ENCODE results near the gene USP17L30.
A peak's percentile ranks its signal among the peaks of the same experiment; 100 is the strongest.
"Not testable (repeated sequence)": the region's sequence is repeated elsewhere in the genome, so short reads cannot be mapped to it uniquely, and the experiment has no call there.

USP17L30 gene, protein sequence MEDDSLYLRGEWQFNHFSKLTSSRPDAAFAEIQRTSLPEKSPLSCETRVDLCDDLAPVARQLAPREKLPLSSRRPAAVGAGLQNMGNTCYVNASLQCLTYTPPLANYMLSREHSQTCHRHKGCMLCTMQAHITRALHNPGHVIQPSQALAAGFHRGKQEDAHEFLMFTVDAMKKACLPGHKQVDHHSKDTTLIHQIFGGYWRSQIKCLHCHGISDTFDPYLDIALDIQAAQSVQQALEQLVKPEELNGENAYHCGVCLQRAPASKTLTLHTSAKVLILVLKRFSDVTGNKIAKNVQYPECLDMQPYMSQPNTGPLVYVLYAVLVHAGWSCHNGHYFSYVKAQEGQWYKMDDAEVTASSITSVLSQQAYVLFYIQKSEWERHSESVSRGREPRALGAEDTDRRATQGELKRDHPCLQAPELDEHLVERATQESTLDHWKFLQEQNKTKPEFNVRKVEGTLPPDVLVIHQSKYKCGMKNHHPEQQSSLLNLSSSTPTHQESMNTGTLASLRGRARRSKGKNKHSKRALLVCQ

GRCh38 chr4:9362829-9363228 is at the start of gene USP17L30:
Gene USP17L30 (plus strand): TSS chr4:9363129. CDS start chr4:9363129, 0 bp downstream.
- not testable (repeated sequence) for DNase-seq

GRCh38 chr4:9324191-9324590 is 38.7 kb upstream of the USP17L30 start:
- not testable (repeated sequence) for DNase-seq

DNA sequence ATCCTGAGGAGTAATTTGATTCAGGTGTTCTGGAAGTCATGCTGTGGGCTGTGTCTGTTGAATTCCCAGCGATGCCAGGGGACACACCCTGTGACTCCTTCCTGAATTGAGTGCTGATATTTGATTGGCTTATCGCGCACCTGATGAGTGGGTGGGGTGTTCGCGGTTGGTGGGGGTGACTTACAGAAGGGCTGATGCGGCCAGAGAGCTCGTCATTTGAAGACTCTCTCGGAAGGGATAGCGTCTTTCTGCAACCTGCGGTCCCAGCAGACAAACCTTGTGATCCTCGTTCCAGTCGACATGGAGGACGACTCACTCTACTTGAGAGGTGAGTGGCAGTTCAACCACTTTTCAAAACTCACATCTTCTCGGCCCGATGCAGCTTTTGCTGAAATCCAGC is 38.1 kb upstream of the USP17L30 start, which contains the start of gene USP17L24:
Gene USP17L24 (plus strand): TSS at position 301 of the 400 bp plus-strand sequence. CDS start 0 bp downstream, at position 301.
- DNase-seq = not testable (repeated sequence)

GRCh38 chr4:9329611-9330010 is 33.3 kb upstream of the USP17L30 start, which contains the start of gene USP17L25:
Gene USP17L25 (plus strand): TSS chr4:9329911. CDS start chr4:9329911, 0 bp downstream.
- DNase-seq = not testable (repeated sequence)

GRCh38 chr4:9334358-9334757 is 28.6 kb upstream of the USP17L30 start, which contains the start of gene USP17L26:
Gene USP17L26 (plus strand): TSS chr4:9334658. CDS start chr4:9334658, 0 bp downstream.
- DNase-seq = not testable (repeated sequence)

DNA sequence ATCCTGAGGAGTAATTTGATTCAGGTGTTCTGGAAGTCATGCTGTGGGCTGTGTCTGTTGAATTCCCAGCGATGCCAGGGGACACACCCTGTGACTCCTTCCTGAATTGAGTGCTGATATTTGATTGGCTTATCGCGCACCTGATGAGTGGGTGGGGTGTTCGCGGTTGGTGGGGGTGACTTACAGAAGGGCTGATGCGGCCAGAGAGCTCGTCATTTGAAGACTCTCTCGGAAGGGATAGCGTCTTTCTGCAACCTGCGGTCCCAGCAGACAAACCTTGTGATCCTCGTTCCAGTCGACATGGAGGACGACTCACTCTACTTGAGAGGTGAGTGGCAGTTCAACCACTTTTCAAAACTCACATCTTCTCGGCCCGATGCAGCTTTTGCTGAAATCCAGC is 23.8 kb upstream of the USP17L30 start, which contains the start of gene USP17L5:
Gene USP17L5 (plus strand): TSS at position 301 of the 400 bp plus-strand sequence. CDS start 0 bp downstream, at position 301.
- not testable (repeated sequence) for DNase-seq

DNA sequence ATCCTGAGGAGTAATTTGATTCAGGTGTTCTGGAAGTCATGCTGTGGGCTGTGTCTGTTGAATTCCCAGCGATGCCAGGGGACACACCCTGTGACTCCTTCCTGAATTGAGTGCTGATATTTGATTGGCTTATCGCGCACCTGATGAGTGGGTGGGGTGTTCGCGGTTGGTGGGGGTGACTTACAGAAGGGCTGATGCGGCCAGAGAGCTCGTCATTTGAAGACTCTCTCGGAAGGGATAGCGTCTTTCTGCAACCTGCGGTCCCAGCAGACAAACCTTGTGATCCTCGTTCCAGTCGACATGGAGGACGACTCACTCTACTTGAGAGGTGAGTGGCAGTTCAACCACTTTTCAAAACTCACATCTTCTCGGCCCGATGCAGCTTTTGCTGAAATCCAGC is 19.1 kb upstream of the USP17L30 start, which contains the start of gene USP17L27:
Gene USP17L27 (plus strand): TSS at position 301 of the 400 bp plus-strand sequence. CDS start 0 bp downstream, at position 301.
- not testable (repeated sequence) for DNase-seq

DNA sequence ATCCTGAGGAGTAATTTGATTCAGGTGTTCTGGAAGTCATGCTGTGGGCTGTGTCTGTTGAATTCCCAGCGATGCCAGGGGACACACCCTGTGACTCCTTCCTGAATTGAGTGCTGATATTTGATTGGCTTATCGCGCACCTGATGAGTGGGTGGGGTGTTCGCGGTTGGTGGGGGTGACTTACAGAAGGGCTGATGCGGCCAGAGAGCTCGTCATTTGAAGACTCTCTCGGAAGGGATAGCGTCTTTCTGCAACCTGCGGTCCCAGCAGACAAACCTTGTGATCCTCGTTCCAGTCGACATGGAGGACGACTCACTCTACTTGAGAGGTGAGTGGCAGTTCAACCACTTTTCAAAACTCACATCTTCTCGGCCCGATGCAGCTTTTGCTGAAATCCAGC is 14.3 kb upstream of the USP17L30 start, which contains the start of gene USP17L28:
Gene USP17L28 (plus strand): TSS at position 301 of the 400 bp plus-strand sequence. CDS start 0 bp downstream, at position 301.
- not testable (repeated sequence) for DNase-seq

DNA sequence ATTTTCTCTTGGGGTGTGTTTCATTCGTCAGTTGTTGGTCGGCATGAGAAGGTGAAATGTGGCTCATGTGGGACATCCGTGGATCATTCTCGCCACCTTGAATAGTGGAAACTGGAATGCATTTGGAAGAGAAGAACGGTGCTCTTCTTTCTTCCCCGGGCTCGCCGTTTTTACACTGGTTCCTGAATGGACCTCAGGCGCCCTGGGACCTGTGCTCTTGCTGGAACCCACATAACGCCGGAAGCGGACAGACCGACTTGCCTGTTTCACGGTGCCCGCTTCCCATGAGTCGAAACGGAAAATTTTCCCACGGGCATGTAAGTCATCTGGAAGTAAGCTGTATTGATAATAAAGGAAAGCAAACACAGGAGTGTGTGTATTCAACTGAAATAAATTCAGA is 12.1 kb upstream of the USP17L30 start:
- DNase-seq = not testable (repeated sequence)

DNA sequence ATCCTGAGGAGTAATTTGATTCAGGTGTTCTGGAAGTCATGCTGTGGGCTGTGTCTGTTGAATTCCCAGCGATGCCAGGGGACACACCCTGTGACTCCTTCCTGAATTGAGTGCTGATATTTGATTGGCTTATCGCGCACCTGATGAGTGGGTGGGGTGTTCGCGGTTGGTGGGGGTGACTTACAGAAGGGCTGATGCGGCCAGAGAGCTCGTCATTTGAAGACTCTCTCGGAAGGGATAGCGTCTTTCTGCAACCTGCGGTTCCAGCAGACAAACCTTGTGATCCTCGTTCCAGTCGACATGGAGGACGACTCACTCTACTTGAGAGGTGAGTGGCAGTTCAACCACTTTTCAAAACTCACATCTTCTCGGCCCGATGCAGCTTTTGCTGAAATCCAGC is 9.6 kb upstream of the USP17L30 start, which contains the start of gene USP17L29:
Gene USP17L29 (plus strand): TSS at position 301 of the 400 bp plus-strand sequence. CDS start 0 bp downstream, at position 301.
- not testable (repeated sequence) for DNase-seq

DNA sequence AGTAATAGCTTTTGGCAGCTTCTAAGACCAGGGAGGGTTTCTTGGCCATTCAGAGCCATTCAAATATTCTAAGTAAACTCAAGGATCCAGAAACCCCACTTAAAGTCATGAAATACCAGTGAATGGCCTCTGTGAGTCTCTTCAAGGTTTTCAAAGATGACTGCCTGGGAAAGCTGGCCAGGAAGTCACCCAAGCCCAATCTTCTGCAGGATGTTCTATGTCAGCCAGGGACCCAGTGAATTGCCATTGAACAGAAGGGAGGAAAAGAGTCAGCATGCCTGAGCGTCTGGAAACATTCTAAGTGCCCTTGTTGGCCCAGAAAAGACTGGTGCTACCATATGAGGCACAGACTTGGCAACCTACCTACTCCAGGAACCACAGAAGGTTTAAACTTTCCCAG is 17.0 kb downstream of the USP17L30 start:
- not testable (repeated sequence) for DNase-seq

- DNase-seq = peak; percentile 33
Measured at GRCh38 chr4:9381012-9381534, 18.1 kb downstream of the USP17L30 start.

DNA sequence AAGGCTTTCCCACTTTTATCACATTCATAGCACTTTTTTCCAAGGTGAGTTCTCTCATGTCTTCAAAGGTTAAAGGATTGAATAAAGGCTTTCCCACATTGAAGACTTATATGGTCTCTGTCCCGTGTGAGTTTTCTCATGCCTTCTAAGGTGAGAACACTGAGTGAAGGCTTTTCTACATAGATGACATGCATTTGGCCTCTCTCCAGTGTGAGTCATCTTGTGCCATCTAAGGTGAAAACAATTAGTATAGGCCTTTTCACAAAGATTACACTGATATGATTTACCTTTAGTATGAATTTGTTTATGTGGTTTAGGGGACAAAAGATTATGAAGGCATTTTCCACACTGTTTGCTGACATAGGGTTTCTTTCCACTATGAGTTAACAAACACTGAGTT is 21.2 kb downstream of the USP17L30 start:
- no peak for DNase-seq

DNA sequence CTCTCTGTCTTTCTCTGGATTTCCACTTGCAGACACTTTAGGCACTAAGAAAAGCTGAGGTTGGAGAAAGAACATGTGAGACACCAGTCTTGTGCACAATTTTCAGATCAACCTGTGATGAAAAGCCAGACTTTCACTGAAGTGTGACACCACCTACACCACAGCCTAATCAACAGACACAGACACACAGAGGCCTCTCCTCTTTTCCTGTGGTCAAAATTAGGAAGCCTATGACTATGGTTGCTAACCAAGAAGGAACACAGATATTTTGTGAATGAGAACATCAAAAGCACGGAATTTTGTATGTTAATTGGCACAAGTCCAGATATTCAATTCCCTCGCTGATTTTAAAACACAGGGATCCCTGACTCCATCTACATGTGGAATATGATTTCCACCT is 26.1 kb downstream of the USP17L30 start:
- not testable (repeated sequence) for DNase-seq

DNA sequence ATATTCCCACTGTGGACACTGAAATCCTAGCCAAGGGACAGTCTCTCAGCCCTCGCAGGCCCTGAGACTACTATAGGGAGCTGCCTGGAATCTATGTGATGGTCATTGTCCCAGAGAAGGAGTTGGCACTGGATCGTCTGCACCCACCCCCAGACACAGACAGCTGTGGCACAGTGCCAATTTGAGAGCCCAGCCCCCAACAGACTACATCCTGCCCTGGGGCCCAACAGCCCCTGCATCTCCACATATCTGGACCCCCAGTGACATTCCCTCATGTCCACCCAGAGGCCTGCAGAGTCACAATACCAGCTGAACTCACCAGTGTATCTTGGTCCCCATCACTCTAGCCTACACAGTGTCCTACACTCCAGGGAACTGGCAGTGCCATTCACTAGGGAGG is 42.8 kb downstream of the USP17L30 start:
- not testable (repeated sequence) for DNase-seq

- DNase-seq = not testable (repeated sequence)
Measured at GRCh38 chr4:9406491-9406890, 43.6 kb downstream of the USP17L30 start.

DNA sequence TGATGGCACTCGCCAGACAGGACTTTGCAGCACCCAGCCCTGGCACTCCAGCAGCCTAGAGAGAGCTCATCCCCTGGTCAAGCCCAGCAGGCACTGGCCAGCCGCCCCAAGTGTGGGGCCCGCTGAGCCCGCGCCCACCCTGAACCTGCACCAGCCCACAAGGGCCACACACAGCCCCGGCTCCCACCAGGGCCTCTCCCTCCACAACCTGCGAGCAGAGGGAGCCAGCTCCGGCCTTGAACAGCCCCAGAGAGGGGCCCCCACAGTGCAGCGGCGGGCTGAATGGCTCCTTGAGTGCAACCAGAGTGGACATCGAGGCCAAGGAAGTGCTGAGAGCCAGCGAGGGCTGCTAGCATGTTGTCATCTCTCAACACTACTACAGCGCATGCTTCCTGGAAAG is 46.9 kb downstream of the USP17L30 start:
- no peak for DNase-seq

All from left hindlimb (tissue), 1 donor.